NT2/D1 (cell line): ENCODE measurements around the gene INSL3.

Source experiments
- DNase-seq: peaks from one replicate; pipeline ENCODE4 v3.0.0-alpha.2; 2011; ENCODE audit warnings: low read depth, low spot score
- H3K27me3 ChIP-seq: 2 replicates; pipeline ENCODE4 v1.6.0; 2011; ENCODE audit warnings: mild to moderate bottlenecking; ENCODE audit not compliant: insufficient read length, insufficient read depth
- H3K36me3 ChIP-seq: 2 replicates; pipeline ENCODE4 v1.6.1; 2011; ENCODE audit warnings: mild to moderate bottlenecking, low read length, mixed read lengths; ENCODE audit not compliant: insufficient read depth, insufficient read length
- H3K4me1 ChIP-seq: 2 replicates; pipeline ENCODE4 v1.5.1; 2011; ENCODE audit not compliant: insufficient read depth, insufficient read length
- H3K4me3 ChIP-seq: 2 replicates; pipeline ENCODE4 v1.5.1; 2011; ENCODE audit warnings: low read depth; ENCODE audit not compliant: insufficient read length
- H3K9ac ChIP-seq: 2 replicates; pipeline ENCODE4 v1.6.0; 2011; ENCODE audit warnings: low read depth; ENCODE audit not compliant: insufficient read length
- H3K9me3 ChIP-seq: 2 replicates; pipeline ENCODE4 v1.5.1; 2011; ENCODE audit warnings: mild to moderate bottlenecking, low read length; ENCODE audit not compliant: insufficient read depth
- SUZ12 ChIP-seq: IDR thresholded peaks from 2 replicates; pipeline ENCODE4 v1.6.1; 2011; ENCODE audit not compliant: insufficient read length, insufficient read depth; ENCODE audit errors: extremely low read depth
- YY1 ChIP-seq: IDR thresholded peaks from 2 replicates; pipeline ENCODE4 v1.6.1; 2011; ENCODE audit not compliant: insufficient read length, insufficient read depth
- ZNF274 ChIP-seq: IDR thresholded peaks from 2 replicates; pipeline ENCODE4 v1.6.1; 2011; ENCODE audit warnings: mild to moderate bottlenecking, low read depth, low read length

The INSL3 gene

DNA sequence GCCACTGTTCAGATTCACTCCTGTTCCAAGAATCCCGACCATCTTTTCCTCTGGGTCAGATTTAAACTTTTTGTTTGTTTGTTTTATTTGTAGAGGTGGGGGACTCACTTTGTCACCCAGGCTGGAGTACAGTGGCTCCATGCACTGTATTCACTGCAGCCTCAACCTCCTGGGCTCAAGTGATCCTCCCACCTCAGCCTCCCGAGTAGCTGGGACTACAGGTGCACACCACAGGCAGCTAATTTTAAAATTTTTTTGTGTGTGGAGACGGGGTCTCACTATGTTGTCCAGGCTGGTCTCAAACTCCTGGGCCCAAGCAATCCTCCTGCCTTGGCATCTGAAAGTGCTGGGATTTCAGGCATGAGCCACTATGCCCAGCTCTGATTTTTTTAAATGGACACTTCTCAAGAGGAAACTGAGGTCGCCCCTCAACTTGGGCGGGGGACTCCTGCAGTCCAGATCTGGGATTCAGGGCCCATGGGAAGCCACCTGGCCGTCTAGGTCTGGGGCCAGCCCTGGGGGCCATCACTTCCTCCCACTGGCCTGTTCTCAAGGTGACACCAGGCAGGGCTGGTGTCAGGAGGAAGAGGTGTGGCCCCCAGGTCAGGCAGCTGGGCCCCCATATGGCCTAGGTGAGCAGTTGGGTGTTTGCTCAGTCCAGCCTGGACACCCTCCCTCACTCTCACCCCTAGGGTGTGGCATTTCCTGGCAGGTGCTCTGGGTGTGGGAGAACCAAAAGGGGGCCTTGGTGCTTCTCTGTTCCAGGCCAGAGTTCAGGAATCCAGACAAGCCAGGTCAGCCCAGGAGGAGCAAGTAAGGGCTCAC is 25.1 kb downstream of the INSL3 start:
- Histone ChIP-seq H3K36me3 (no peaks in the 10 kb centered on the region), H3K4me1 (no peaks in the 10 kb centered on the region), H3K9me3 (no peaks in the 10 kb centered on the region), H3K27me3 (peaks cover 26% of the 10 kb centered on the region), H3K4me3 (no peak overlapping the region), H3K9ac (no peak overlapping the region)
- TF ChIP-seq SUZ12: no peak
- TF ChIP-seq YY1: no peak
- TF ChIP-seq ZNF274: no peak
- DNase-seq: no peak

DNA sequence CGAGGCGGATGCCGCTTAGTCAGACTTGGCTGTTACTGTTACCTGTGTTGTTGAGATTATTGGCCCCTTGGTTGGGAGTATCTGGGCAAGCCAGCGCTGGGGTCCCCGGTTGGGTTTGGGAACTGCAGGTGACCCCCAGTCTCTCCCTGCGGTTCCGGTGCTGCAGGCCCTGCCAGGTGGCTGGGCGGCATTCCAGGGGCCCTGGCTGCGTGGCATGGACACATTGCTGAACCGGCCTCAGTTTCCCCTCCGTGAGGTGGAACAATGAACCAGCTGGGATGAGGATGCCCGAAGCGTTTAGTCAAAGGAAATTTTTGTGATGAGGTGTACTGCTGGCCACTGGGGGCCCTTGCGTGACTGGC is 25.8 kb downstream of the INSL3 start:
- no peak for DNase-seq
- H3K36me3 ChIP-seq: no peaks in the 10 kb centered on the region
- TF ChIP-seq YY1 (no peak), ZNF274 (no peak), SUZ12 (no peak)
- peaks cover 26% of the 10 kb centered on the region for H3K27me3 ChIP-seq
- H3K9ac ChIP-seq: peak overlapping the region; percentile 76
- no peaks in the 10 kb centered on the region for H3K4me1 ChIP-seq
- H3K4me3 ChIP-seq: peak overlapping the region; percentile 64
- H3K9me3 ChIP-seq: no peaks in the 10 kb centered on the region

DNA sequence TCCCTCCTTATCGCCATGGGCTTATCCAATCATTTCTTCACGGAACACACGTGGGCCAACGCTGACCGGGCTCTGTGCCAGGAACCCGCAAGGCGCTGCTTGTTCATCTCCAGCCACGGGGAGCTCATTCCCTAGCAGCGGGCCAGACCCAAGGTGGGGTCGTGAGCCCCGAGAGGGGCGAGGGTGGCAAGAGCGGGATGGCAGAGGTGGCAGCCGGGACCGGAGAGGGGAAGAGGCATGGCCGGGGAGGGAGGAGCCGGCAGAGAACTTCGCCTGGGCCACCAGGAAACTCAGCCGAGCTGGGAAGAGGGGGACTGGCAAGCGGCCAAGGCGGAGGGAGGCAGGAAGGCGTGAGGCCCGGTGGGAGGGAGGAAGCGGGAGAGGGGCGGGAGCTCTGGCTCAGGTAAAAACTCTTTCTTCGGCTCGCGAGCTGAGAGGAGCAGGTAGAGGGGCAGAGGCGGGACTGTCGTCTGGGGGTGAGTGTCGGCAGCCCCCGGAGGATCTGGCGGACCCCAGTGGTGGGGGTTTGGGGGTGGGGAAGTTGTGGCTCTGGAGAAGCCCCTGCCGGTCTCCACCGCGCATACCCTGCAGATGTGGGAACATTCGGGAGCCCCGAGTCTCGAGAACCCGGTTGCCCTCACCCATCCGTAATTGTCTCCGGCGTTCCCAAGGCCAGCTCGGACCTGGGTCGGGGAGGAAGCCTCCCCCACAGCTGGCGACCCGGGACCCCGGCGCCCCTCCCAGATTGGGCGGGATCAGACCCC is 26.4 kb downstream of the INSL3 start, which contains the start of gene B3GNT3:
B3GNT3 (plus strand) TSS at position 408 of the 764 bp plus-strand sequence. CDS start 12,670 bp downstream, outside the sequence.
- peak within 1 kb of the TSS; percentile 76 for H3K9ac ChIP-seq
- peaks cover 26% of the 10 kb centered on the region for H3K27me3 ChIP-seq
- DNase-seq: no peak
- H3K4me1 ChIP-seq: no peaks in the 10 kb centered on the region
- peak within 1 kb of the TSS; percentile 64 for H3K4me3 ChIP-seq
- no peaks in the 10 kb centered on the region for H3K9me3 ChIP-seq
- H3K36me3 ChIP-seq: no peaks in the 10 kb centered on the region
- TF ChIP-seq YY1 (no peak), SUZ12 (no peak), ZNF274 (no peak)

DNA sequence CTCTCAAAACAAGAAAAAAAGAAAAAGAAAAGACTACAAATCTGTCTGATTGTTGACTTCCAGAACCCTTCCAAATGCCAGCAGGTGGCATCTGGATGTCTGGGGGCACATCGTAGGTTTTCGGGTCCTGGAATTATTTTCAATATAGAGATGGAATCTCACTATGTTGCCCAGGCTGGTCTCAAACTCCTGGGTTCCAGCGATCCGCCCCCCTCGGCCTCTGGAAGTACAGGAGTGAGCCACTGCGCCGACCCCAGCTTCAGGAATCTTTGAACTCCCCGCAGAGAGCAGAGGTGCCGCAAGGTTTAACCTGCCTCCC is 26.9 kb downstream of the INSL3 start:
- no peaks in the 10 kb centered on the region for H3K4me1 ChIP-seq
- TF ChIP-seq YY1 (no peak), SUZ12 (no peak), ZNF274 (no peak)
- no peak for DNase-seq
- peaks cover 26% of the 10 kb centered on the region for H3K27me3 ChIP-seq
- H3K9me3 ChIP-seq: no peaks in the 10 kb centered on the region
- H3K9ac ChIP-seq: peak overlapping the region; percentile 76
- H3K36me3 ChIP-seq: no peaks in the 10 kb centered on the region
- peak overlapping the region; percentile 64 for H3K4me3 ChIP-seq

DNA sequence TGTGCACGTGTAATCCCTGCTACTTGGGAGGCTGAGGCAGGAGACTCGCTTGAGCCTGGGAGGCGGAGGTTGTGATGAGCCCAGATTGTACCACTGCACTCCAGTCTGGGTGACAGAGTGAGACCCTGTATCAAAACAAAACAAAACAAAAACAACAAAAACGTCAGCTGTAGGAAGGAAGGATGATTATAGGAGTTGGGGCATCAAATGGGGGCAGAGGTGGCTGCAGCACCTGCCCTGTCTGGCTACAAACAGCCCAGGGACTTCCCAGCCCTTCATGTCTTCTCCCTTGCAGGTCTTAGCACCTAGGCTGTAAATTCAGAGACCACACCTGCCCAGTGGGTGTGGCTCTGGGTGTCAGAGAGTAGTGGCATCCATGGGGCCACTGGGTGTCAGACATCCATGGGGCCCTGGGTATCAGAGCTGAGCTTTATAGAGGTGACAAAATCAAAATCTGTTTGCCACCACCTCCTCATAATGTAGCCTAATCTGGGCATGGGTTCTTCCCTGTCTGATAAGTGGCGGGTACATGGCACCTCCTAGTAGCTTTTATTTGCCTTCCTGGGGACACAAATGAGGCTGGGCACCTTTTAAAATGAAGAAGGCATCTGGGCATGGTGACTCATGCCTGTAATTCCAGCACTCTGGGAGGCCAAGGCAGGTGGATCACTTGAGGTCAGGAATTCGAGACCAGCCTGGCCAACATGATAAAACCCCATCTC is 31.1 kb downstream of the INSL3 start:
- Histone ChIP-seq H3K27me3 (peaks cover 18% of the 10 kb centered on the region), H3K4me3 (no peak overlapping the region), H3K4me1 (no peaks in the 10 kb centered on the region), H3K36me3 (peaks cover 5% of the 10 kb centered on the region), H3K9me3 (no peaks in the 10 kb centered on the region), H3K9ac (no peak overlapping the region)
- DNase-seq: no peak
- TF ChIP-seq SUZ12: no peak
- TF ChIP-seq ZNF274: no peak
- no peak for TF ChIP-seq YY1

DNA sequence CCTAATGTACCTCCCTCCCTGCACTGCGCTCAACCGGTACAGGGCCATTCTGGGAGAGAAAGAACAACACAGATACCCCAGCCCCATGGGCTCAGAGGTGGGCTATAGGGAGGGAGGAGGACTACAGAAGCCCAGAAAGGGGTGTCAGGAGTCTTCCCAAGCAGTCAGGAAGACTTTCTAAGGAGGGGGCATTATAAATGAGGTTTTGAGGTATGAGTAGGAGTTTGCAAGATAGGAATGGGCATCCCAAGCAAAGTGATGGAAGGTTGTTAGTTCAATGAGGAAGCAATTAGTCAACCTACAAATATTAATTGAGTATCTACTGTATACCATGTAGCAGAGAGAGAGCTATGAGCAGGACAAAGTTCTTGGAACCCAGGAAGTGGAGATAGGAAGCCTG is 32.7 kb downstream of the INSL3 start:
- no peak for DNase-seq
- Histone ChIP-seq H3K9ac (no peak overlapping the region), H3K36me3 (peaks cover 16% of the 10 kb centered on the region), H3K4me3 (no peak overlapping the region), H3K27me3 (peaks cover 2% of the 10 kb centered on the region), H3K4me1 (peaks cover 8% of the 10 kb centered on the region), H3K9me3 (no peaks in the 10 kb centered on the region)
- TF ChIP-seq ZNF274 (no peak), SUZ12 (no peak), YY1 (no peak)

DNA sequence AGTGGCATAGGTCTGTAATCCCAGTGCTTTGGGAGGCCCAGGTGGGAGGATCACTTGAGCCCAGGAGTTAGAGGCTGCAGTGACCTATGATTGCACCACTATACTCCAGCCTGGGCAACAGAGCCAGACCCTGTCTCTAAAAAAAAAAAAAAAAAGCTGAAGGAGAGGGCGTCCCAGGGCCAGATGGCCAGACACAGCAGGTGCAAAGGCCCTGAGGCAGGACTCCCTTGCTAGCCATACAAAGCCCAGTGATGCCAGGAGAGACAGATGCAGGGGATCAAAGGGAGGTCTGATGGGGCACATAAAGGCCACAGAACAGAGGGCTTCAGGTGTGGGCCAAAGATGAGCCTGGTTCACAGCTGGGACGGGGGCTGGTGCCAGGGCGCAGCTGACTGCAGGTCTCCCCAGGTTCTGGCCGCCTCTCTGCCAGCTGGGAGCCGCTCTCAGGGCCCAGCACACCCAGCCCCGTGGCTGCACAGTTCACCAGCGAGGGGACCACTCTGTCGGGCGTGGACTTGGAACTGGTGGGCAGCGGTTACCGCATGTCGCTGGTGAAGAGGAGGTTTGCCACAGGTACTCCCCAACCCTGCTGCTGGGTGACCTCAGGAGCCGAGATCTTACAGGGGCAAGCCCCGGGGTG is 33.9 kb downstream of the INSL3 start:
- TF ChIP-seq ZNF274 (no peak), YY1 (no peak), SUZ12 (no peak)
- peaks cover 11% of the 10 kb centered on the region for H3K4me1 ChIP-seq
- H3K4me3 ChIP-seq: no peak overlapping the region
- no peak for DNase-seq
- H3K27me3 ChIP-seq: no peaks in the 10 kb centered on the region
- H3K9ac ChIP-seq: peak overlapping the region; percentile 4
- peaks cover 21% of the 10 kb centered on the region for H3K36me3 ChIP-seq
- no peaks in the 10 kb centered on the region for H3K9me3 ChIP-seq
